Measurements from ENCODE around the gene C1QA. TPM values are rescaled to one million over a fixed set of nuclear protein-coding genes. Genes with fewer than 3 reads are reported as not detected.
A peak's percentile ranks its signal among the peaks of the same experiment; 100 is the strongest.

C1QA gene
- total RNA-seq, 3 donors from 2014 or later, result 55.7 to 355 (median 104) TPM

GRCh38 chr1:22654692-22655091 lies 18.3 kb downstream of the C1QA start:
- no peak for DNase-seq (ENCODE audit: low spot score in 2 of 2)
- Histone ChIP-seq H3K4me3 (peak overlapping the region; percentile 25 to 40 (median 27)), H3K9me3 (no peaks in the 10 kb centered on the region), H3K27ac (no peak overlapping the region), H3K27me3 (peaks cover 0 to 3% of the 10 kb centered on the region in 2 donors), H3K4me1 (no peaks in the 10 kb centered on the region), H3K36me3 (no peaks in the 10 kb centered on the region)
- intact Hi-C loops (cut with DNase I; ENCODE audit: low total_unique reads), result loop anchor here (5.0 kb wide), 1 partner anchor 733 kb away; no protein-coding TSS in a partner anchor
- TF ChIP-seq POLR2A (IDR thresholded peaks at IDR 0.05), result no peak
- TF ChIP-seq, protein P1, sequence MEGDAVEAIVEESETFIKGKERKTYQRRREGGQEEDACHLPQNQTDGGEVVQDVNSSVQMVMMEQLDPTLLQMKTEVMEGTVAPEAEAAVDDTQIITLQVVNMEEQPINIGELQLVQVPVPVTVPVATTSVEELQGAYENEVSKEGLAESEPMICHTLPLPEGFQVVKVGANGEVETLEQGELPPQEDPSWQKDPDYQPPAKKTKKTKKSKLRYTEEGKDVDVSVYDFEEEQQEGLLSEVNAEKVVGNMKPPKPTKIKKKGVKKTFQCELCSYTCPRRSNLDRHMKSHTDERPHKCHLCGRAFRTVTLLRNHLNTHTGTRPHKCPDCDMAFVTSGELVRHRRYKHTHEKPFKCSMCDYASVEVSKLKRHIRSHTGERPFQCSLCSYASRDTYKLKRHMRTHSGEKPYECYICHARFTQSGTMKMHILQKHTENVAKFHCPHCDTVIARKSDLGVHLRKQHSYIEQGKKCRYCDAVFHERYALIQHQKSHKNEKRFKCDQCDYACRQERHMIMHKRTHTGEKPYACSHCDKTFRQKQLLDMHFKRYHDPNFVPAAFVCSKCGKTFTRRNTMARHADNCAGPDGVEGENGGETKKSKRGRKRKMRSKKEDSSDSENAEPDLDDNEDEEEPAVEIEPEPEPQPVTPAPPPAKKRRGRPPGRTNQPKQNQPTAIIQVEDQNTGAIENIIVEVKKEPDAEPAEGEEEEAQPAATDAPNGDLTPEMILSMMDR (IDR thresholded peaks at IDR 0.05), result no peak
- no peak for TF ChIP-seq POLR2AphosphoS5 (IDR thresholded peaks at IDR 0.05)

- Histone ChIP-seq H3K4me3 (no peak overlapping the region), H3K4me1 (no peaks in the 10 kb centered on the region), H3K36me3 (no peaks in the 10 kb centered on the region), H3K27ac (no peak overlapping the region), H3K9me3 (no peaks in the 10 kb centered on the region), H3K27me3 (peaks cover 0 to 3% of the 10 kb centered on the region in 2 donors)
- DNase-seq (ENCODE audit: low spot score in 2 of 2), result no peak
- intact Hi-C loops (cut with DNase I; ENCODE audit: low total_unique reads), result no loop called here
- TF ChIP-seq POLR2AphosphoS5 (IDR thresholded peaks at IDR 0.05) (no peak), POLR2A (IDR thresholded peaks at IDR 0.05) (no peak)
- TF ChIP-seq, protein P1 (IDR thresholded peaks at IDR 0.05), result no peak
These were observed 22.1 kb downstream of the C1QA start for GRCh38 chr1:22658385-22659163.

GRCh38 chr1:22660716-22661241 lies 24.4 kb downstream of the C1QA start:
- DNase-seq (ENCODE audit: low spot score in 2 of 2), result no peak
- Histone ChIP-seq H3K36me3 (no peaks in the 10 kb centered on the region), H3K4me1 (no peaks in the 10 kb centered on the region), H3K27me3 (peaks cover 0 to 3% of the 10 kb centered on the region in 2 donors), H3K4me3 (no peak overlapping the region), H3K27ac (no peak overlapping the region), H3K9me3 (no peaks in the 10 kb centered on the region)
- intact Hi-C loops (cut with DNase I; ENCODE audit: low total_unique reads), result no loop called here
- no peak for TF ChIP-seq POLR2A (IDR thresholded peaks at IDR 0.05)
- TF ChIP-seq, protein P1 (IDR thresholded peaks at IDR 0.05), result no peak
- TF ChIP-seq POLR2AphosphoS5 (IDR thresholded peaks at IDR 0.05), result no peak

- Histone ChIP-seq H3K4me3 (no peak overlapping the region), H3K4me1 (no peaks in the 10 kb centered on the region), H3K27ac (no peak overlapping the region), H3K9me3 (no peaks in the 10 kb centered on the region), H3K27me3 (peaks cover 0 to 2% of the 10 kb centered on the region in 2 donors), H3K36me3 (no peaks in the 10 kb centered on the region)
- TF ChIP-seq POLR2AphosphoS5 (IDR thresholded peaks at IDR 0.05) (no peak), POLR2A (IDR thresholded peaks at IDR 0.05) (no peak)
- TF ChIP-seq, protein P1 (IDR thresholded peaks at IDR 0.05), result no peak
- no peak for DNase-seq (ENCODE audit: low spot score in 2 of 2)
- intact Hi-C loops (cut with DNase I; ENCODE audit: low total_unique reads), result no loop called here
These were observed 25.5 kb downstream of the C1QA start for GRCh38 chr1:22661880-22662279.

DNA sequence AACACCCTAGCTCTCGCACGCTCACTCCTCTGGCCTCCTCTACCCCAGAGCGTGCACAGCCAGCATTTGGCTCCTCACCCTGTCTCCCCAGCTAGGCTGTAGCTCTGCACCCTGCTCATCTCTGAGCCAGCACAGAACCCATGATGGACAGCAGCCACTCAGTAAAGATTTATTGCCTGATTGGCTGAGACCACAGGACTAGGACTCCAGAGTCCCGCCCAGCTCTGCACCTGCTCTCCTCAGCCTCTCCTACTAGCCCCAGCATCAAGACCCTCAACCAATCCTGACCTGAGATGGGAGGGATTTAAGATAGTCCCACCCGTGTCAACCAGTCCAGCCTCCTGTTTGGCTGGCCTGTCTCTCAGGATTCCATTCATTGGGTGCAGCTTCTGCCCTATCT lies 25.9 kb downstream of the C1QA start:
- DNase-seq (ENCODE audit: low spot score in 2 of 2), result no peak
- H3K4me1 ChIP-seq, result no peaks in the 10 kb centered on the region
- H3K9me3 ChIP-seq, result no peaks in the 10 kb centered on the region
- no peak overlapping the region for H3K4me3 ChIP-seq
- intact Hi-C loops (cut with DNase I; ENCODE audit: low total_unique reads), result no loop called here
- no peaks in the 10 kb centered on the region for H3K36me3 ChIP-seq
- H3K27me3 ChIP-seq, result no peaks in the 10 kb centered on the region
- no peak overlapping the region for H3K27ac ChIP-seq
- TF ChIP-seq, protein P1 (IDR thresholded peaks at IDR 0.05), result no peak
- no peak for TF ChIP-seq POLR2AphosphoS5 (IDR thresholded peaks at IDR 0.05)
- TF ChIP-seq POLR2A (IDR thresholded peaks at IDR 0.05), result no peak

Measured in breast epithelium (tissue), 4 donors.